Stimulated activated naive CD4-positive, alpha-beta T cell (primary cell): Measurements from ENCODE around the gene ARRB1.
A peak's percentile ranks its signal among the peaks of the same experiment; 100 is the strongest.
"Not testable (repeated sequence)": the region's sequence is repeated elsewhere in the genome, so short reads cannot be mapped to it uniquely, and the experiment has no call there.

Experiments
- DNase-seq, 6 experiments: peaks; one replicate each; lab custom pipeline; 2025; lab: John Stamatoyannopoulos, UW

The ARRB1 gene

DNA sequence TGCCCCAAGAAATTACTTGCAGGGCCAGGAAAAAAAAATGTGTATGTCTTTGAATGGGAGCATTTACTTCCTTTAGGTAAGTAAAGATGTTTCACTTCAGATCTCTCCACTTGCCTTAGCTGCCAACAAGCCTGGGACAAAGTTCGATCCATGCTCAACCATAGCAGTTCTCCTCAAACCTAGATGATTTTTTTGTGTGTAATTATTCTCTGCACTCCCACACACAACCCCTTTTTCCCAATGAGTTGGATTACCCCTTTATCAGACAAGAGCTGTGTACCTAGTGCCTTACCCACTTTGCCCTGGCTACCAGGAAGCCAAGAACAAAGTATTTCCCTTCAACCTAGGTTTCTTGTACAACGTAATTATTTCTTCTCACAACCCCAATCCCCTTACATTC, 75.3 kb downstream of the ARRB1 start:
- DNase-seq: peak in 1 of 6 experiments; percentile 34

GRCh38 chr11:75275581-75275980, 75.9 kb downstream of the ARRB1 start:
- peak; percentile 46 to 80 (median 66) for DNase-seq

DNA sequence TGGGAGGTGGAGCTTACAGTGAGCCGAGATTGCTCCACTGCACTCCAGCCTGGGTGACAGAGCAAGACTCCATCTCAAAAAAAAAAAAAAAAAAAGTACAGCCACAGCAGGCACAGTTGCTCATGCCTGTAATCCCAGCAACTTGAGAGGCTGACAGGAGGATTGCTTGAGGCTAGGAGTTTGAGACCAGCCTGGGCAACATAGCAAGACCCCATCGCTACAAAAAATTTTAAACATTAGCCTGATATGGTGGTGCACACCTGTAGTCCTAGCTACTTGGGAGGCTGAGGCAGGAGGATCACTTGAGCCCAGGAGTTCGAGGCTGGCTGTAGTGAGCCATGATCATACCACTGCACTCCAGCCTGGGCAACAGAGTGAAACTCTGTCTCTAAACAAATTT, 76.7 kb downstream of the ARRB1 start:
- not testable (repeated sequence) for DNase-seq

- DNase-seq: no peak
Observed at GRCh38 chr11:75273411-75274391, 77.8 kb downstream of the ARRB1 start.

- DNase-seq: no peak
Observed at GRCh38 chr11:75272821-75273301, 78.6 kb downstream of the ARRB1 start.

DNA sequence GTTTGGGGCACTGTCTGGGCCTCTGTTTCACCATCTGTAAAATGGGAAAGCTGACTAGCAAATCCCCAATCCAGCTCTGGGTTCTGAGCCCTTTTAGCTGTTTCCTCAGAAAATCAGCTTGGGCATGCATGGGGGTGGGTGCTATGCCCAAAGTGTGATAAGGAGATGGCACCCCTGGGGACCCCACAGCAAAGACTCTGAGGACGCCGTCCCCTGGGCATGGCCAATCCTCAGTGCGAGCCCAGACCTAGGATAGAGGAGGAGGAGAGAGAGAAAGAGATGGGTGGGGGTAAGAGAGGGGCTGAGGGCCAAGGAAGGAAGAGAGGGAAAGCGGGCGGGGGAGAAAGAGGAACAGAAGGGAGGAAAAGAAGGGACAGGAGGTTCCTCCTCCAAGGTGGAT, 79.1 kb downstream of the ARRB1 start:
- no peak for DNase-seq

GRCh38 chr11:75271730-75272129, 79.7 kb downstream of the ARRB1 start:
- DNase-seq: no peak

DNA sequence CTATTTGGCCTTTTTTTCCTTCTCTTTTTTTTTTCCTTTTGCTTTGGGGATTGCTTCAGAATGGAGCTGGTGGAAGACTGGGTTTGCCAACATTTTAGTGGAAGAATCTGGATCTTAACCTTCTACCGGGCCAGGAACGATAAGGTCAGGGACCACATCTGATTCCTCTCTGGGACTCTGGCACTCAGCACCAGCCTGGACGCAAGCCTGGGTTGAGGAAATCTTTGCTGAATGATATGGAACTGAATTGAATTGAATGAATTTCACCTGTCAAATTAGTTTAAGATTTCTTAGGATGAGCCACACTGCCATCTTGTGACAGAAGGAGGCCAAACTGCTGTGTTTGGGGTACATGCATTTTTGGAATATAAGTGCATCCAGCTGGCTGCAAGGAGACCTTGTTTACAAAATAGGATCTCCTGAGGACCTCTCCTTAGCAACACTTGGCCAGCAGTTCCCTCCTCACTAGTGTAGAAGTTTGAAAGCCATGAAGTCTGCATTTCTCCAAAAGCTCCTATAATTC, 80.5 kb downstream of the ARRB1 start:
- DNase-seq: peak in 4 of 6 experiments; percentile 6 to 51 (median 30)

DNA sequence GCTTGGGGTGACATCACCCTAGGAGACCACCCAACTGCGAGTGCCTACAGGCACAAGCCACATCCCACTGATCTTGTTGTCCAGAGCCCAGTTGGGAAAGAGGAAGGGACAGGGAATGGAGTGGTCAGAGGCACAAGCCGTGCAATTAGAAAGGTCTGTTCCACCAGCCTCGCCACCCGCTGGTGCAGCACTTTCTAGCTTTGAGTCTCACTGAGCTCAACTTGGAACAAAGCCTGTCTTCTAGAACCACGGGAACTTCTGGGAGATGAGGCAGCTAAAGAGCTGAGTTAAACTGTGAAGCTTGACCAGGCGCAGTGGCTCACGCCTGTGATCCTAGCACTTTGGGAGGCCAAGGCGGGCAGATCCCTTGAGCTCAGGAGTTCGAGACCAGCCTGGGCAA, 81.6 kb downstream of the ARRB1 start:
- no peak for DNase-seq

- no peak for DNase-seq
Observed at GRCh38 chr11:75269367-75269660, 82.1 kb downstream of the ARRB1 start.

DNA sequence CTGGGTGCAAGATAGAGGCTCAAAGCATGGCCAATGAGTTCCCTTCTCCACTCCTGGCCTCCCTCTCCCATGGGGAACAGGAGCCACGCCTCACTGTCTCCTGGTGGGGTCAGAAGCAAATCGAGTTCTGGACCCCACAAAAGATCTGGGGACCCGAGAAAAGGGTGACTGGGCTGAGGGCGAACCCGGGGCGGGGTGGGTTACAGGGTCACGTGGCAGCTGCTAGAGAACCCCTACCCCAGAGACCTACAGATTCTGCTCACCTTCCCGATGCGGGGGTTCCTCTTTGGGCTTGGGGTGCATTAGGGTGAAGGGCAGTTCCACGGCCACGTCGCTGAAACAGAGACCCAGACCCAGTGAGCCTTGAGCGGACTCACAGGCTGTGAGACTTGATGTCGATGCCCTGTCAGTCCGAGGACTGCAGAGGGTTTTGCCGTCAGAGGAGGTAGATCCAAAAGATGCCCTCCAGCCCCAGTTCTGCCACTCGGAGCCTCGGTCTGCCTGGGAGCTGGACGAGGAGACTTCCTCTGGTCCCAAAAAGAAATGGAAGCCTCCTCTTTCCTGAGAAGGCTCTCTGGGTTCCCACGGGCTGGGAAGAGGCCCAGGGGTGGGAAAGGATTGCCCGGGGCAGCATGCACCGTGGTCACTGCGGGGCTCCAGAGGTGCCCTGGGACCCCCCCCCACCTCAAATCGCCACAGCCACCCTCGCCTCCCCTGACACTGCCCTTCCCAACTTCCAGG, 82.7 kb downstream of the ARRB1 start:
- DNase-seq: no peak

- DNase-seq: no peak
Observed at GRCh38 chr11:75267171-75267970, 84.1 kb downstream of the ARRB1 start.

DNA sequence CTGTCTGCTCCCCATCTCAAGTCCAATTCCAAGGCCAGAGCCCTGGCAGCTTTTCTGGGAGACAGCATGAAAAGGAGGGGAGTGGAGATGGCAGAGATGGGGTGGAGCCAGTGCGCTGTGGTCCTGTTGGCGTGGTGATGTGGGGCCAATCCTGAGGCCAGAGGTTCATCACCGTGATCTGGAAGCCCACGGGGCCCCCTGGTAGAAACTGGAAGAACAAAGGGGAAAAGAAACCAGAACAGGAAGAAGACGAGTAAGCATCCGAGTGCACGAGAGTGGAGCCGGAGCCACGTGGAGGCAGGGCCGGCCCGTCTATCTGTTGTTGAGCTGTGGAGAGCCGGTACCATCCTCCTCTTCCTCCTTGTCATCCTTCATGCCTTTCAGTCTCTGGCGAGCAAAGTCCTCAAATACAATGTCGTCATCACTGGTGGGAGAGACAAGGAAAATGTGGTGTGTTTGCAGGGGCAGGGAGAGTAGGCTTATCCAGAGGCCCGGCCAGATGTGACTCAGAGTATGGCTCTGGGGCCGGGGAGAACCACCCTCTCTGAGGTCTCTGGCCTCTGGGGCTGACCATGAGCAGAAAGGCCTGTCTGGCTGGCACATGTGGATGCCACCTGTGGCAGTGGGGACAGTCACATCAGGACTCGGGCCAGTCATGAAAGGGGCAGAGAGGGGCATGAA, 85.5 kb downstream of the ARRB1 start:
- DNase-seq: no peak

DNA sequence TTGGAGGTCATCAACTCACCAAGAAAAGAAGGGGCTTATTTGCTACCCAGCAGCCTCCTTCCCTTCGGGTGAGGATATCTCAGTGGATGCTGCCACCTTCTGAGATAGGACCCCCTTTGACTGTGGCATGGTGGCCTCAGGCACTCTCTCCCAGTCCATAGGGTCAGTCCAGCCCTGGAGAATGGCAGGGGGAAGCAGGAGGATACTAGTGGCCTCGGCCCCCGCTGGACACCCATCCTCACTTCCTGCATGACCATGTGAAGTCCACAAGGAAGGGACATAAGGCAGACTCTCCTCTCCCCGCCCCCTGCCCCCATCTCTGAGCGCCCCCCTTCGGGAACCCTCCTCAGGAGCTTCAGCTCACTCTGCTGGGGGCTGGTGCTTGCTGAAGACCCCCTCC, 86.5 kb downstream of the ARRB1 start:
- no peak for DNase-seq

- no peak for DNase-seq
Observed at GRCh38 chr11:75264356-75264755, 87.1 kb downstream of the ARRB1 start.

DNA sequence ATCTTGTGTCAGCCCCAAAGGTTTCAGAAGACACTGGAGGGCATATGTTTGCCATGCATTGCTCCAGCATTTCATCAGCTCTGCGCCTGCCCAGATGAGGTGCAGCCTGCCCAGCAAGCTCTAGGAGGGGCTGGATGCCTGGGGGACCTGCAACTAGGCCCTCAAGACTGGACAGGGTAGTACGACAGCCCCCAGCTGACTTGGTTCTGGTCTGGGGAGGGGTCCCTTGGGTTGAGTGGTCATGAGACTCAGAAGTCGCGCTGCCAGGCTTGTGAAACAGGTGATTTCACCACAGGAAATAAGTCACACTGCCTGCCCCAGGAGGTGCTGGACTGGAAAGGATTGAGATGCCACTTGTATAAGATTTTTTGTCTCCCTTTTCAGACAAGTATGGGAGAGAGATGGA, 87.5 kb downstream of the ARRB1 start:
- DNase-seq: peak in 1 of 6 experiments; percentile 23

GRCh38 chr11:75262961-75263852, 88.3 kb downstream of the ARRB1 start:
- DNase-seq: no peak

GRCh38 chr11:75262436-75262835, 89.0 kb downstream of the ARRB1 start:
- no peak for DNase-seq

DNA sequence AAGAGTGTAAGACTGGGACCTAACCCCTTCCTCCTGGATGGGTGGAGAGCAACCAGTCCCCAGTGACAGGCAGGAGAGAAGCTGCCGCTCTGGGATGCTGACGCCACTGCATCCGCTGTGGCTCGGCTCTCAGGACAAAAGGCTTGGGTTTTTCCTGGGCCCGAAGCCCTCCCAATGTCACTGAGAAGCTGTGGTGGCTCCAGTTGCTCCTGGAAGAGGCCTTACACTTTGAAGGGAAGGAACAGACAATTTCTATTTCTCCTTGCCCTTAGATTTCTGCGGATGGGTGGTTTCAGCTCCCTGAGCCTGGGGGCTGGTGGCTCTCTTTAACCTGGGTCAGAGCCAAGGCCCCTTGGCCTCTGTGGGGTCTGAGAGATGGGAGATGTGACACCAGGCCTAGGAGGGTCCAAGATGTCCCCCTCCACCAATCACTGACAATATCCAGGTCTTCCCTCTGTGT, 89.5 kb downstream of the ARRB1 start:
- no peak for DNase-seq
